HG03139 (cell line): ENCODE measurements around the gene C22orf23.
A peak's percentile ranks its signal among the peaks of the same experiment; 100 is the strongest.

Experiments
- ATAC-seq: cut with Tn5 transposase; IDR thresholded peaks from one replicate; pipeline ENCODE4 v1.9.1; 2021; ENCODE audit not compliant: unreplicated experiment

C22orf23 gene

GRCh38 chr22:37905534-37906363 is 47.7 kb downstream of the C22orf23 start, which contains the start of gene MICALL1:
MICALL1 (plus strand) TSS chr22:37906297; CDS start chr22:37906423, 126 bp downstream.
- peak; percentile 75 for ATAC-seq

GRCh38 chr22:37904572-37905533 is 48.5 kb downstream of the C22orf23 start:
- ATAC-seq = no peak

GRCh38 chr22:37898441-37899181 is 54.8 kb downstream of the C22orf23 start:
- ATAC-seq = no peak

- no peak for ATAC-seq
Observed at GRCh38 chr22:37897807-37898206, 55.6 kb downstream of the C22orf23 start.

- no peak for ATAC-seq
Observed at GRCh38 chr22:37896939-37897338, 56.5 kb downstream of the C22orf23 start.

- ATAC-seq = peak; percentile 73
Observed at GRCh38 chr22:37896181-37896592, 57.2 kb downstream of the C22orf23 start.

- no peak for ATAC-seq
Observed at GRCh38 chr22:37894939-37895670, 58.3 kb downstream of the C22orf23 start.

GRCh38 chr22:37893583-37893983 is 59.8 kb downstream of the C22orf23 start:
- ATAC-seq = no peak
